GM12892 (cell line): ENCODE data around the gene PLXNC1.

Experiments
- POLR2A ChIP-seq: IDR thresholded peaks from 2 replicates; pipeline ENCODE4 v1.6.1; 2011; ENCODE audit warnings: low read depth, low read length, control low read depth
- POLR2AphosphoS5 ChIP-seq: IDR thresholded peaks from 2 replicates; pipeline ENCODE4 v1.6.1; 2011; ENCODE audit warnings: low read depth, low read length, control low read depth
- TAF1 ChIP-seq: IDR thresholded peaks from 2 replicates; pipeline ENCODE4 v1.6.1; 2011; ENCODE audit warnings: low read depth, mild to moderate bottlenecking, control low read depth, low read length, borderline replicate concordance

- TF ChIP-seq POLR2A (no peak), TAF1 (no peak), POLR2AphosphoS5 (no peak)
Measured at GRCh38 chr12:94255006-94255405, 106.6 kb downstream of the PLXNC1 start.
